Right lobe of liver (tissue), 6 donors: Measurements from ENCODE around the gene ERC2. TPM values are rescaled to one million over a fixed set of nuclear protein-coding genes. Genes with fewer than 3 reads are reported as not detected.

Experiments
- ATAC-seq, 4 donors: fragments of 200-7000 bp; cut with Tn5 transposase; one replicate each; pipeline ENCODE4 v1.9.1; 2020; ENCODE audit warnings: mild to moderate bottlenecking in 4 of 4, moderate library complexity in 4 of 4
- DNase-seq, 3 donors: peaks; one replicate each; pipeline ENCODE4 v3.0.0-alpha.2; 2020
- H3K27ac ChIP-seq, 3 donors: fragments of 200-600 bp; one replicate each; pipeline ENCODE4 v1.8.0; 2022
- H3K27me3 ChIP-seq, 2 donors: fragments of 200-600 bp; one replicate each; pipeline ENCODE4 v1.8.0; 2022
- H3K36me3 ChIP-seq, 4 donors: fragments of 200-600 bp; sonication (generic) in 1 of 4; one replicate each; pipeline versions ENCODE4 v1.5.1 to v1.8.0; 2017 to 2022; ENCODE audit warnings: control low read depth in 1 of 4
- H3K4me1 ChIP-seq, 4 donors: fragments of 200-600 bp; sonication (generic) in 1 of 4; one replicate each; pipeline versions ENCODE4 v1.5.1 to v1.8.0; 2017 to 2022; ENCODE audit warnings: control low read depth in 1 of 4
- H3K4me3 ChIP-seq, 3 donors: fragments of 200-600 bp; one replicate each; pipeline ENCODE4 v1.8.0; 2022
- H3K9me3 ChIP-seq, 4 donors: fragments of 200-600 bp; sonication (generic) in 1 of 4; one replicate each; pipeline versions ENCODE4 v1.5.1 to v1.8.0; 2017 to 2022; ENCODE audit warnings: control low read depth in 1 of 4
- POLR2A ChIP-seq: fragments of 450-650 bp; IDR thresholded peaks from one replicate; pipeline ENCODE4 v1.6.1; 2017; ENCODE audit warnings: antibody characterized with exemption, mild to moderate bottlenecking
- WGBS: methylation state at CpG from one replicate; pipeline ENCODE4 v1.1.6; 2018; ENCODE audit warnings: low coverage, low lambda C conversion rate; ENCODE audit not compliant: insufficient coverage; ENCODE audit errors: missing lambda C conversion rate; 5-methylcytosine and 5-hydroxymethylcytosine counted together
- intact Hi-C, 2 donors: fragments of 100-400 bp; cut with DNase I; formaldehyde crosslinking; loops; one replicate each; pipeline versions ENCODE4 v1.11.2 to v1.14.1; 2022
- total RNA-seq, 6 experiments: library from RNA; depleted of rRNA in 2 of 6; stranded (reverse); fragments of >200 nt in 2 of 6; fragmentation: NEBNext Ultra II Directional in 3 of 6; extraction: Animal tissue kit (Norgen Biotek cat#: 25700) in 3 of 6; gene quantifications; one replicate each; pipeline versions ENCODE4 v1.1.0 to v1.2.4, GENCODE V29; 2016 to 2023
- TF ChIP-seq, protein P1 (sequence below), 4 donors: fragments of 200-600 bp in 3 of 4; fragments of 450-650 bp in 1 of 4; IDR thresholded peaks; one replicate each; pipeline versions ENCODE4 v1.5.1 to v1.8.0; 2016 to 2022; ENCODE audit warnings: antibody characterized with exemption in 4 of 4, mild to moderate bottlenecking in 2 of 4
- donor health status: DM: no; HTN: yes; CAD: no.
- donor health status: DM: no; HTN: no; CAD: no.
- donor health status: DM: no; HTN: no; CAD: no.
- donor health status: DM: no; HTN: yes; CAD: no.
- donor health status: DM: no; HTN: yes; CAD: no.

Gene ERC2
- total RNA-seq, 6 experiments from 2014 or later = not detected

DNA sequence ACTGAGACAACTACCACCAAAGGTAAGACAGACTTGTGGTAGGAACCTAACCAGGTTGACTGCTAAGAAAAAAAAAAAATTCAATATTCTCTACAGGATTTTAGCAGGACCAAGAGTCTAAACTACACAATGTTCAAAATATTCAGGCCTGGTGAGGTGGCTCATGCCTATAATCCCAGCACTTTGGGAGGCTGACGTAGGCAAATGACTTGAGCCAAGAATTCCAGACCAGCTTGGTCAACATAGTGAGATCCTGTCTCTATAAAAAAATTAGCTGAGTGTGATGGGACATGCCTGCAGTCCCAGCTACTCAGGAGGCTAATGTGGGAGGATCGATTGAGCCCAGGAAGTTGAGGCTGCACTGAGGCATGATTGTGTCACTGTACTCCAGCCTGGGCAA, 639.6 kb downstream of the ERC2 start:
- intact Hi-C loops = no loop called here
- no peak for DNase-seq
- WGBS = 58% methylated on average over 2 of the region's 2 CpGs
- no peak for ATAC-seq
- Histone ChIP-seq H3K9me3 (no peaks in the 10 kb centered on the region), H3K27ac (no peak overlapping the region), H3K4me3 (no peak overlapping the region), H3K27me3 (no peaks in the 10 kb centered on the region), H3K36me3 (no peaks in the 10 kb centered on the region), H3K4me1 (no peaks in the 10 kb centered on the region)
- TF ChIP-seq, protein P1, sequence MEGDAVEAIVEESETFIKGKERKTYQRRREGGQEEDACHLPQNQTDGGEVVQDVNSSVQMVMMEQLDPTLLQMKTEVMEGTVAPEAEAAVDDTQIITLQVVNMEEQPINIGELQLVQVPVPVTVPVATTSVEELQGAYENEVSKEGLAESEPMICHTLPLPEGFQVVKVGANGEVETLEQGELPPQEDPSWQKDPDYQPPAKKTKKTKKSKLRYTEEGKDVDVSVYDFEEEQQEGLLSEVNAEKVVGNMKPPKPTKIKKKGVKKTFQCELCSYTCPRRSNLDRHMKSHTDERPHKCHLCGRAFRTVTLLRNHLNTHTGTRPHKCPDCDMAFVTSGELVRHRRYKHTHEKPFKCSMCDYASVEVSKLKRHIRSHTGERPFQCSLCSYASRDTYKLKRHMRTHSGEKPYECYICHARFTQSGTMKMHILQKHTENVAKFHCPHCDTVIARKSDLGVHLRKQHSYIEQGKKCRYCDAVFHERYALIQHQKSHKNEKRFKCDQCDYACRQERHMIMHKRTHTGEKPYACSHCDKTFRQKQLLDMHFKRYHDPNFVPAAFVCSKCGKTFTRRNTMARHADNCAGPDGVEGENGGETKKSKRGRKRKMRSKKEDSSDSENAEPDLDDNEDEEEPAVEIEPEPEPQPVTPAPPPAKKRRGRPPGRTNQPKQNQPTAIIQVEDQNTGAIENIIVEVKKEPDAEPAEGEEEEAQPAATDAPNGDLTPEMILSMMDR (IDR thresholded peaks at IDR 0.05) = no peak
- no peak for TF ChIP-seq POLR2A

DNA sequence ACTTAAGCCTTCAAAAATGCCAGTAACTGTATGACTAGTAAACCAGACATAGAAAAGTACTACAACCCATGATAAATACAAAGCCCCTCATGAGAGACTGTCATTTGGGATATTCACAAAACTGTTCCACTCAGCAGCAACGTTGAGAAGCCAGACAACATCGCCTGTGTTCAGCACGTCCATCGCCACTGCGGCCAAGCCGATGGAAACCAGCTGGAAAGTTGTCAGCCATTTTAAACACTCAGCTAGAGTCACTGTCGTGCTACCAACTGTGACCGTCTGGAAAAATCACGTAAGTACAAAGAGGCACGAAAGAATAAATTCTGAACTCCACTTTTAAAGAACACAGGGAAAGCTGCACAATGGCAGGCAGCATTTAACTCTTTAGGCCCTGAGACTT, 640.5 kb downstream of the ERC2 start:
- TF ChIP-seq, protein P1 (IDR thresholded peaks at IDR 0.05) = no peak
- no peak for TF ChIP-seq POLR2A
- DNase-seq (no peak), ATAC-seq (no peak)
- intact Hi-C loops = no loop called here
- Histone ChIP-seq H3K4me3 (no peak overlapping the region), H3K27me3 (no peaks in the 10 kb centered on the region), H3K9me3 (no peaks in the 10 kb centered on the region), H3K4me1 (no peaks in the 10 kb centered on the region), H3K27ac (no peak overlapping the region), H3K36me3 (no peaks in the 10 kb centered on the region)
- 78% methylated on average over 10 of the region's 10 CpGs for WGBS

DNA sequence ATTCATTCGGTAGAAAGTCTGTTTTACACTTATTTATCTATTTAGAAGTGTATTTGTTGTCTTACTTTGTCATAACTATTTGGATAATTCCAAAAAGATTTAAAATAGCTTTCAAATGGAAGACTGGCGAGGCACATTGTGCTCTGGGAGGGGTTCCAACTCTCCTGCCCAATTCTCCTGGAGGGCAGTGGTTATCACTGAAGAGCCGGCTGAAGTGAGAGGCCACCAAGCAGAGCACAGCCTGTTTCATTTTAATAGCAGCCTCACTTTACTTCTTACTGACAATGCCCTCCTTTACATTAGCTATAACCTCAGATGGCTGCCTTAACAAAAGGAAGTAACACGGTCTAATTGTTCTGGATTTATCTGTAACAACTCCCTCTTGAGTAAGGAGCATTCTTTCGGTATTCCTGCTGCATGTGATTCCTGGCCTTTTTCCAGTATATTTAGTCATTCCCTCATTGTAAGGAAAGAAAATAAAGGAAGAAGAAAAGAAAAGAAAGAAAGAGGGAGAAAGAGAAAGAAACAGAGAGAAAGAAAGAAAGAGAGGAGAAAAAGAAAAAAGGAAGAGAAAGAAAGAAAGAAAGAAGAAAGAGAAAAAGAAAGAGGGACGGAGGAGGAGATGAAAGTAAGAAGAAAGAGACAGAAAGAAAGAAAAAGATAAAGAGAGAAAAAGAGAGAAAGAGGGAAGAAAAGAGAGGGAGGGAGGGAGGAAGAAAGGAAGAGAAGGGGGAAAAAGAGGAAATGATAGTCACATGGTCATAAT, 641.4 kb downstream of the ERC2 start:
- Histone ChIP-seq H3K4me1 (no peaks in the 10 kb centered on the region), H3K27ac (no peak overlapping the region), H3K27me3 (no peaks in the 10 kb centered on the region), H3K4me3 (no peak overlapping the region), H3K36me3 (no peaks in the 10 kb centered on the region), H3K9me3 (no peaks in the 10 kb centered on the region)
- ATAC-seq = no peak
- TF ChIP-seq, protein P1 (IDR thresholded peaks at IDR 0.05) = no peak
- TF ChIP-seq POLR2A = no peak
- 39% methylated on average over 6 of the region's 6 CpGs for WGBS
- intact Hi-C loops = no loop called here
- DNase-seq = no peak

DNA sequence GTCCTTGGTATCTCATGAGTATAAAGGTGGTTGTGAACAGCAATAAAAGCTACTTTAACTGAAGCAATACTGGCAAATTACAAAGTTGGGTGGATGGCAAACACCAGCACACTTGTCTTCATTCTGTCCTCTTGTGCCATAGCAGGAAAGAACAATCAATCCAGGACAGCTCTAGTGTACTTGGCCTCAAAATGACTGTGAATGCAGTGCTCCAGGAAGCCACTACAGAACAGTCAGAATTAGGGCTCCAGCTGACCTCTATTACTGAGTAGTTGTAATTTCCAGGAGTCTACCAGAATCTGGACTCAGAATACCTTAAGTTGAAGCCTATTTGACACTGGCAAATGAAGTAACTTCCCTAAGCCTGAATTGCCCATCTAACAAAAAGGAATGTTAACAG, 642.2 kb downstream of the ERC2 start:
- TF ChIP-seq, protein P1 (IDR thresholded peaks at IDR 0.05) = no peak
- TF ChIP-seq POLR2A = no peak
- H3K9me3 ChIP-seq = no peaks in the 10 kb centered on the region
- no peak overlapping the region for H3K27ac ChIP-seq
- intact Hi-C loops = no loop called here
- no peaks in the 10 kb centered on the region for H3K36me3 ChIP-seq
- H3K27me3 ChIP-seq = no peaks in the 10 kb centered on the region
- no peaks in the 10 kb centered on the region for H3K4me1 ChIP-seq
- no peak for ATAC-seq
- DNase-seq = no peak
- H3K4me3 ChIP-seq = no peak overlapping the region

DNA sequence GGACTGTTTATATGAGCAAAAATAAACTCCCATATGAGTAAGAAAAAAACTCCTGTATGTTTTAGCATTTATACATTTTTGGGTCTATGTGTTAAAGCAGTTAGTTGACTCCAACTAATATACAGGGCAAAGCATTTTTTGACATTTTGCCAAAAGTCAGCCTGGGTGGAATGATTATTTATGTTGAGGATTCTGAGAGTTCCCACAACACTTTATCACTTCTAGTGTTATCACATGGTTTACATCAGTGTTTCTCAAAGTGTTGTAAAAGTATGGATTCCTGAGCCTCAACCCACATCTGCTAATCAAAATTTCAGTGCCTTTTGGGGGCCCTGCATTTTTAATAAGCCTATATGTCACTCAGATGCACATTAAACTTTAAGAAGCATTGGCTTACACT, 643.9 kb downstream of the ERC2 start:
- DNase-seq (no peak), ATAC-seq (no peak)
- no peaks in the 10 kb centered on the region for H3K27me3 ChIP-seq
- H3K9me3 ChIP-seq = no peaks in the 10 kb centered on the region
- no peak overlapping the region for H3K4me3 ChIP-seq
- H3K36me3 ChIP-seq = no peaks in the 10 kb centered on the region
- TF ChIP-seq POLR2A = no peak
- TF ChIP-seq, protein P1 (IDR thresholded peaks at IDR 0.05) = no peak
- H3K27ac ChIP-seq = no peak overlapping the region
- H3K4me1 ChIP-seq = no peaks in the 10 kb centered on the region
- intact Hi-C loops = no loop called here
